HepG2 (cell line): ENCODE results near the gene BHLHE23. TPM values are rescaled to one million over a fixed set of nuclear protein-coding genes. Genes with fewer than 3 reads are reported as not detected.

Experiments
- ZBTB3 ChIP-seq: sonication (generic); formaldehyde crosslinking; IDR thresholded peaks from 2 replicates; pipeline ENCODE4 v1.4.0; 2020; ENCODE audit warnings: low read depth, mild to moderate bottlenecking, moderate library complexity, missing genetic modification reagents, borderline replicate concordance
- ZFX ChIP-seq: sonication (generic); formaldehyde crosslinking; IDR thresholded peaks from 2 replicates; pipeline ENCODE4 v1.4.0; 2020; ENCODE audit warnings: mild to moderate bottlenecking, low read depth, missing genetic modification reagents, moderate library complexity
- ZNF318 ChIP-seq: sonication (generic); formaldehyde crosslinking; IDR thresholded peaks from 2 replicates; pipeline ENCODE4 v1.4.0; 2020; ENCODE audit warnings: mild to moderate bottlenecking, missing genetic modification reagents
- polyA plus RNA-seq, 8 experiments: library from polyadenylated mRNA; depleted of rRNA in 3 of 8; stranded (reverse) in 7 of 8; unstranded in 1 of 8; fragments of >200 nt; fragmentation: Illumina TruSeq in 4 of 8; extraction: Trizol in 4 of 8; gene quantifications; 2 replicates each; pipeline versions ENCODE4 v1.2.1 to v1.2.3, GENCODE V29; 2011 to 2016; ENCODE audit warnings: low read depth in 4 of 8, missing spikeins in 1 of 8, mixed read lengths in 1 of 8; ENCODE audit not compliant: insufficient read depth in 1 of 8
- total RNA-seq, 5 experiments: library from RNA; depleted of rRNA; stranded (reverse); fragments of >200 nt; fragmentation: Illumina TruSeq; extraction: Trizol; gene quantifications; 2 replicates each; pipeline ENCODE4 v1.2.3, GENCODE V29; 2016; ENCODE audit warnings: low read depth in 1 of 5

Gene BHLHE23
- total and polyA plus RNA-seq, 2 of the 13 experiments (the other 11 are each of a cell fraction or from before 2014, with no cell fraction given), result not detected

DNA sequence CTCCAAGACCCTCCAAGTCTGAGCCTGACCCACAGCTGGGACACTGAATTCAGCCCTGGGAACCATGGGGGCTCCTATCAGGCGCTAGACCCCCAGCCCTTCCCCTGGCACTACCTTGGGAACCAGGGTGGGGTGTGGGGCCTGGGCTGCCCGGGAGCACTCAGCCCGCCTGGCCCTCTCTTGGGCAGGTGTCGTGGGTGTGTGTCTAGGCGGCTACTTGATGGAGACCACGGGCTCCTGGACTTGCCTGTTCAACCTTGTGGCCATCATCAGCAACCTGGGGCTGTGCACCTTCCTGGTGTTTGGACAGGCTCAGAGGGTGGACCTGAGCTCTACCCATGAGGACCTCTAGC lies 39.6 kb downstream of the BHLHE23 start (continued):
- TF ChIP-seq ZNF318, result peak; percentile 37; the same call in 1 of the 2 replicates
- TF ChIP-seq ZFX (CRISPR knock-in tag), result 0 out of 2 replicates have a peak, but pooled peaks have one; percentile 27
- TF ChIP-seq ZBTB3 (CRISPR knock-in tag), result no peak
